Measurements from ENCODE around the gene KCNIP4.

KCNIP4 gene

GRCh38 chr4:21139327-21139726 lies 809.2 kb downstream of the KCNIP4 start:
- no peak for DNase-seq

DNA sequence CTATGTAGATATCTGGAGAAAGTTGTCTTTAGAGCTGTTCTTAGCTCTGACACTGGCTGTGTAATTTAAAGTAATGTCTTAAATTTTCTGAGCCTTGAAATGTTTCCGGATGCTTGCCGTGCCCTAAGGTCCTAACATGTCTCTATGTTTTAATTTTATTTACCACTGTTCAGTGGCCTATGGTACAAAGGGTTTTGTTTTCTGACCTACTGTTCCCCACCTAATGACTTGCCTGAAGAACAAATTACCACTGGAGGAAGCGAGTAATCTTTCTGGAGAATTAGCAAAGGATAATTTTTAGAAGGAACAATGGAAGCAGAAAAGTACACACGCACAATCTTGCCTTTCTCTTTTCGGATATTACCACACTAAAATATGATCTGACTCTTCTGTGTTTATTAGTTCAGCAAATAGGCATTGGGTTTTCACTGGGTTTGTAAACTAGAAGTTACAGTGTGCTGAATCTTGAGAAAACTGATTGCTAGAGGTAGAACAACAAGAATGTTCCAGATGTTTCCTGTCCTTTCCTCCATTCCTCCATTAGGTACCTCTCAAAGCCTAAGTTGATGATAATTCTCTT lies 812.4 kb downstream of the KCNIP4 start:
- no peak for DNase-seq

DNA sequence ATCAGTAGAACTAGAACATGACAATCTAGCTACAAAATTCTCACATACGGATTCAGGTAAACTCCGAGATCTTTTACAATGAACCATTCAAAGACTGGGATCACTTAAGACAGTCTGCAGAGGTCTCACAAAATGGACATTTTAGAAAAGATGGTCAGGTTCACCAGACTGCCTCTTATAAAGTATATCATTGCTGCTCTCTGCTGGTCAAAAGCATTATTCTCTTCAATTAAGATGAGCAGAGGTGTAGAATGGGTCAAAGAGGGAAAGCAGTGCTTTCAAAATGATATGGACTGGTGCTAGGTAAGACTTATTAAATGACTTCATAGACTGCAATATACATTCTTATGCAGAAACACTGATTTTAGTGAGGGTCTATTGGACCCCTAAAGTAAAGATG lies 813.6 kb downstream of the KCNIP4 start:
- DNase-seq: no peak

GRCh38 chr4:21130606-21131005 lies 818.0 kb downstream of the KCNIP4 start:
- DNase-seq: no peak

- no peak for DNase-seq
Measured at GRCh38 chr4:21126014-21126512, 822.5 kb downstream of the KCNIP4 start.

DNA sequence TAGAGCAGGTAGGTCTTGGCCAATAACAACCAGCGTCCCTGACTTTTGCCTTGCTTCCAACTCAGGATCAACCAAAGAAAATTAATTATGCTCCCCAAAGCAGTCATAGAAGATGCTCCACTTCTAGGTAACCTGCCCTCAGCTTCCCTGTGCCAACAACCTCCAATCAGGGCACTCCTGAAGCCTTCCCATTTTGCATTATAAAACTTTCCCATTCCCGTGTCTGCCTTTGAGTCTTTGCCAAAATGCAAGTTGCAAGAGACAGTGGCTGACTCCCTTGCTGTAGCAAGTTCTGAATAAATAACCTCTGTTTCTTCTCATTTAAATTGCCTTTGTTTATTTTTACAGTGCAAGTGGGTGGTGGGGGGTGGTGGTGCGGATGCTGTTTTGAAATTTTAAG lies 830.3 kb downstream of the KCNIP4 start:
- no peak for DNase-seq

GRCh38 chr4:21117541-21118180 lies 830.9 kb downstream of the KCNIP4 start:
- no peak for DNase-seq

DNA sequence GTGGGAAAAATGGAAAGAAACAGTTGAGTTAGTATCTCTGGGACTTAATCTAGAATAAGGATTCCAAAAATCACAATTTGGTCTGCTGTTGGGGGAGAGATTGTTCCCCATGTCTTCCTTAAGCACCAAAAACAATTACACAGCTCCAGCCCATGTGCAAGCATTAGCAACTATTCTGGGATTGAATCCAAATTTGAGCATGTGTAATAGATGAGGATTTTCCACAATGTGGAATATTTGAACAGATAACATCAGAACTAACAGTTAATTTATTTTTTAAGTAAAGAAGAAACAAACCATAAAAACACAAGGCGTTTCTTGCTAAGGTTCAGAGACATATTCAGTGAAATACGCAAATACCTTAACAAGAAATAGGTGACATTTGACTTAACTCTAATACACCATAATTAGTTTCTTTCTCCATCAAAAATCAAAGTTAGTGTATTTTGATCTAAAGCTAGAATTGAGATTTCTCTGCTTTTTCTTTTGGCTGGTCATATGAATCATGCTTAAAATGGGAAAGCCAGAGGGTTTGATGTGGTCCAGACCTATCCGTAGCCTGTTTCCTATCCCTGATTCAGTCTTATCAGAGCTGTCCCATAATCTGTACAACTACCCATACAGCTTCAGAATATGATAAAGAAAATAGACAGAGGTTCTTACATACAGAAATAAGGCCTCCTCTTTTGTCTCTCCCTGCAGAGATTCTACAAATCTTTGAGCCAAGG lies 834.9 kb downstream of the KCNIP4 start:
- no peak for DNase-seq

GRCh38 chr4:21102667-21103066 lies 845.9 kb downstream of the KCNIP4 start:
- DNase-seq: no peak

GRCh38 chr4:21097865-21098264 lies 850.7 kb downstream of the KCNIP4 start:
- no peak for DNase-seq

DNA sequence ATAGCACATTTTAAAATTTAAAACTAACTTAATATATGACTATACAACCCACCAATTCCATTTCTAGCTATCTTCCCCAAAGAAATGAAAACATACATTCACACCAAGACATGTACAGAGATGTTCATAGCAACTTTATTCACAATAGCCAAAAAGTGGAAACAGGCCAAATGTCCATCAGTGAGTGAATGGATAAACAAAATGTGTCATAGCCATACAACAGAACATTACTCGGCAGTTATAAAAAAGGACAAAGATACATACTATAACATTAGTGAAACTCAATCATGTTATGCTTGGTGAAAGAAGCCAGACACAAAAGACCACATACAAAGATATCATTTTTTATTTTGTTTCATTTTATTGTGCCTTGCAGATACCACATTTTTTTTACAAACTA lies 851.5 kb downstream of the KCNIP4 start:
- DNase-seq: no peak

DNA sequence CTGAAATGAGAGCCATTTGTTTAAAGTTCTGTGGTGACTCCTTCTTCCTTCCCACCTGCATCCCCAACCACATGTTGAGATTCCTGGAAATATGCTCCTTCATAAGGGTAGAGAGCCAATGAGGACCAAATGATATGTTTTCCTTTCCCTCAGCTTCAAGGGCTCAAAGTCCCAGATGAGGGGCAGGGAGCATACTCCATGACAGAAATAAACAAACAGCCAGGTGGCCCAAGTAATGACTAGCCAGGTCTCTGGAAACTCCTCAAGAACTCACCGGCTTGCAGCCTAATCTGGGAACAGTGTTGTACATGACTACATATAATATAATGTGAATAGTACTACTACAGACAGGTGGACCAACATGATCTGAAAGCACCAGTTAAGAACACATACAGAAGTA lies 856.0 kb downstream of the KCNIP4 start:
- DNase-seq: no peak

GRCh38 chr4:21090094-21090666 lies 858.4 kb downstream of the KCNIP4 start:
- no peak for DNase-seq

- no peak for DNase-seq
Measured at GRCh38 chr4:21083413-21083812, 865.2 kb downstream of the KCNIP4 start.

- no peak for DNase-seq
Measured at GRCh38 chr4:21077967-21078366, 870.6 kb downstream of the KCNIP4 start.

- no peak for DNase-seq
Measured at GRCh38 chr4:21067351-21067750, 881.2 kb downstream of the KCNIP4 start.

- no peak for DNase-seq
Measured at GRCh38 chr4:21061902-21062301, 886.7 kb downstream of the KCNIP4 start.

GRCh38 chr4:21046141-21046540 lies 902.4 kb downstream of the KCNIP4 start:
- DNase-seq: no peak

DNA sequence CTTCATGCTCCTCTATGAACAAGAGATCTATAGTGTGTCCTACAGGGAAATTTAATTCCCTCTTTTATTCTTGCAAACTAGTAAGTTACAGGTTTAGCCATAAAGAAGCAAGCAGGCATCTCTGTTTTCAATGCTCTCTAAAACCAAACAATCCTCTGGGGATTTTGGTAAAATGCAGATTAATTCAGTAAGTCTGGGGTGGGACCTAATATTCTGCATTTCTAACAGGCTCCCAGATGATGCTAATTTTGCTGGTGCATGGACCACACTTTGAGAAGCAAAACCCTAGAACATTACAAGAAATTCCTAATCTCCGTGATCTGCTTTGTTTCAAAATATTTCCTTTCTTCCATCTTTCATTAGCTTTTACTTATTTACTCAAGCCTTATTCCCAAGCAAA lies 903.5 kb downstream of the KCNIP4 start:
- DNase-seq: no peak

GRCh38 chr4:21041708-21042107 lies 906.9 kb downstream of the KCNIP4 start:
- DNase-seq: no peak

- DNase-seq: no peak
Measured at GRCh38 chr4:21034728-21035127, 913.8 kb downstream of the KCNIP4 start.

DNA sequence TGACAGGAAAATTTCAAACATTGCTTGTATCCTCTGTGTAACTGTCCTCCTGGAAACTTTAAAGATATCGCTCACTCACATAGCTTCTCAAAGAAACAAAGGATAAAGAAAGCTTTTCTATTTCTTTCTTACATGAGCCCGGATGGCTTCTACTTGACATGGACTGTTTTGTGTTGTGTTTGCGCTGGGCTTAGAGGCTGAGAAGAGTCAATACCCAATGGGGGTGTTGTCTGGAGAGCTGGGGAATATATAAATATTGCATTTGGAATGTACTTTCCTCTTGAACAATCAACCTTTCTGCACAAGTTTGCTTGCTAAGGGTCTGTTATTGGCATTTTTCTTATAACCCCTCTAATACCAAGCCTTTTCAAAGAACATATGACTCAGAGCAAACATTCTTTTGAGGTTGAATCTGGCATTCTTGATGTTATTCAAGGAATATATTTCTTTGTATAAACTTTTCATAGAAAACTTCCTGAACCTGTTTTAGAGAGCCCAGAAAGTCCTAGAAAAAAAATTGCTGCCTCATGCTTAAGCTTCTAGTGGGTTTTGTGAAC lies 916.4 kb downstream of the KCNIP4 start:
- no peak for DNase-seq

GRCh38 chr4:21018817-21019216 lies 929.8 kb downstream of the KCNIP4 start:
- DNase-seq: no peak

GRCh38 chr4:21013501-21013900 lies 935.1 kb downstream of the KCNIP4 start:
- DNase-seq: no peak
